ENCODE measurements around the gene FBXW12.
"Not testable (repeated sequence)": the region's sequence is repeated elsewhere in the genome, so short reads cannot be mapped to it uniquely, and the experiment has no call there.

FBXW12 gene, protein sequence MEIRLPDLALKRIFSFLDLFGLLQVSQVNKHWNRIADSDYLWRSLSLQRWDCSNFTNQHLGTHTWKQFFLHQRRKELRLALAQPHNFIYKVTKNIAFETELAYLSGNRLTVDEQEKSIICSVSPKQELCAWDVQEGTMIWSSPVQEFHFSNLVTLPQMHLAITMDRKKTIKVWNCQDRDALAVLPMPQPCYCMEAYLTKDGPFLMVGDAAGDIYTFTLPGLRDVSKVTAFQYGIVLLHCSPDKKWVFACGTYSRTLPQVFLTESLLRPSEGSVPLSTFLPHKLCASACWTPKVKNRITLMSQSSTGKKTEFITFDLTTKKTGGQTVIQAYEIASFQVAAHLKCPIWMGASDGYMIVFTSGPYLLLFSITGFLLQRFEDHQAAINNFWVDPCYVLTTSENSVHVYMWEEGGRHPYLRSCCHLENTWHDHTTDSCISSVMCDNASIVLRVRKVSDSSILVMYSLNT

GRCh38 chr3:48371651-48372376 is at the start of gene FBXW12:
Gene FBXW12 (plus strand): TSS chr3:48372219. CDS start chr3:48372768, 549 bp downstream.
- no peak for DNase-seq (ENCODE audit: low spot score)

- DNase-seq (ENCODE audit: low spot score): not testable (repeated sequence)
These were observed 40.1 kb upstream of the FBXW12 start for GRCh38 chr3:48331706-48332435.

DNA sequence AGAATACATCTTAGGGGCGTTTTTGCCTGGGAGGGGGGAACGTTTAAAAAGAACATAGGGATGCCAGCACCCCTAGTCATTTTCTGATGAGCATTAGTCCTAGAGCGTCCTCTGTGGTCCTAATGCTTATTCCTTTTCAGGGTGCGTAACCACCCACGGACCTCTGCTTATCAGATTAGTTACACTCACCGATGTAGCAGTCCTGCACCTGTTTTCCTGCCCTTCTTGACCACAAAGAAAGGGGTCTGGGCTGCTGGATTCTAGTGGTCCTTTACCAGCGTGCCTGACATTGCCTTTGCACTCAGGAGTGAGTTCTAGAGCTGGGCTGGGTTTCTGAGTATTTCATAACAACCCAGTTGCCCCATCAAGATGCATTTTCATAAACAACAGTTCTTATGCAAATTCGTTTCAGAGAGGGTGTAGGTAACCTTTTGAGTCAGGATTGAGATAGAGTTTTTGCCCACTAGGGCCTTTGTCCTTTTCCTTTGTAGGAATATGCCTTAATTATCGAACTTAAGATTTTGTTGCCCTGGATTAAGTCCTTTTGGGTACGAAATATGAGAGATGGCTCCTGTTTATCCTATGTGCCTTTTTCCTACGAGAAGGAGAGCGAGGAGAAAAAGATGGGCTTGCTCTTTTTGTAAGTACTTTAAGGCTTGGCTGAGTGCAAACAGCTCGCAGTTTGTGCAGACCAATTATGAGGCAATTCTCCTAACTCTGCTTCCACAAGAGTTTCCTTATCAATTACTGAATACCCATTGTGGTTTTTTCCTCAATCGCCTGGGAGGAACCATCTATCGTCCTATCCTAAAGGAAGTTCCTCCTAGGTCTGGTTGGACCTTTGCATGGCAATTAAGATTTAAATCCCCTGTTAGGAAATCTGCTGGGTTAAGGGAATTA is 38.4 kb upstream of the FBXW12 start, which contains the start of gene SPINK8:
Gene SPINK8, minus strand, starts transcription at position 316 of the 900 bp plus-strand sequence. CDS start 5,320 bp downstream, outside the sequence.
- not testable (repeated sequence) for DNase-seq (ENCODE audit: low spot score)

DNA sequence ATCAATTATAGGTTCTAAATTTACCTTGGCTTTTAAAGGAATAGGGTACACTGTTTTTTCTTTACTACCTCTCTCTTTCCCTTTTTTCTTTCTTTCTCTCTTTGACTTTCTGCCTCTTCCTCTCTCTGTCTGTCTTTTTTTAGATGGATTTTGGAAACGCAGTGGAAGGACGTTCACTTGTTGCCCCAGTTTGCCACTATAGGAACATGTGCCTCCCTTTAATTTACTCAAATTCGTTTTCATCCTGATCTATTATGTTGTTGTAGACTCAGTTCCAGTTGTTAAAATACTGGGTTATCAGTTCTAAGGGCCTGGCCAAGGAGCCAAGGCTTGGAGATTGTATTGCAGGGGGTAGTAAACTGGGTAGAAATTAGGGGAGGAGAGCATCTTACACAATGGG is 37.4 kb upstream of the FBXW12 start:
- DNase-seq (ENCODE audit: low spot score): no peak

DNA sequence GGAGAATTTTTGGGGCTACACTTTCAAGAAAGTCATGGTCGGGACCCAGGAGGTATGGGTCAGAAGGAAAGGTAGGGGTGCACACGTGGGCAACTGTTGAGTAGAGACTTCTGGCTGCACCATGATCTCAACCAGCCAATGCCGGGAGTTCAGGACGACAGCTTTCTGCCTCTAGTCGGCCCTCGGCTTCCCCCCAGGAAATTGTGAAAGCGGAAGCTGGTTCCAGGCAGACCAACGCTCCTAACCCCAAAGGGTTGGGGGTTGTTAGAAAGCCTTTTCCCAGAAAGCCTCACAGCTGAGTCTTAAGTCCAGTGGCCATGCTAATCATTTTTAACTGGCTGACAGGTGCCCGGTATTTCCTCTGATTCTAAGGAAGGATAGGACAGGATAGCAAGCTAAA is 36.7 kb upstream of the FBXW12 start:
- not testable (repeated sequence) for DNase-seq (ENCODE audit: low spot score)

GRCh38 chr3:48337536-48337935 is 34.5 kb upstream of the FBXW12 start:
- not testable (repeated sequence) for DNase-seq (ENCODE audit: low spot score)

DNA sequence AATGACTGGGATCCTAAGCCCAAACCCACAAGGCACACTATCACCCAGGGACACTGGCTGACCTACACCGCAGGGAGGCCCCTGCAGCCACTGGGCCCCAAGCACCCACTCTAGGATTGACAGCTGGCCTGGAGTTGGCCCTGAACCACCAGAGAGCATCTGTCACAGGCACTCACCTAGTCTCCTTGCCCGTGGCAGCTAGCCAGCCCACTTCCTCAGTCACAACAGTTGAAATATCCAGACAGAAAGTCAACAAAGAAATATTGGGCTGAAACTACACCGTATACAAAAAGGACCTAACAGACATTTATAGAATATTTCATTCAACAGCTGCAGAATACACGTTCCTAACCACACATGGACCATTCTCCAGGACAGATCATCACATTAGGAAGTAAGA is 33.4 kb upstream of the FBXW12 start:
- DNase-seq (ENCODE audit: low spot score): no peak

GRCh38 chr3:48343432-48343831 is 28.6 kb upstream of the FBXW12 start:
- DNase-seq (ENCODE audit: low spot score): no peak

- no peak for DNase-seq (ENCODE audit: low spot score)
These were observed 27.0 kb upstream of the FBXW12 start for GRCh38 chr3:48344867-48345507.

DNA sequence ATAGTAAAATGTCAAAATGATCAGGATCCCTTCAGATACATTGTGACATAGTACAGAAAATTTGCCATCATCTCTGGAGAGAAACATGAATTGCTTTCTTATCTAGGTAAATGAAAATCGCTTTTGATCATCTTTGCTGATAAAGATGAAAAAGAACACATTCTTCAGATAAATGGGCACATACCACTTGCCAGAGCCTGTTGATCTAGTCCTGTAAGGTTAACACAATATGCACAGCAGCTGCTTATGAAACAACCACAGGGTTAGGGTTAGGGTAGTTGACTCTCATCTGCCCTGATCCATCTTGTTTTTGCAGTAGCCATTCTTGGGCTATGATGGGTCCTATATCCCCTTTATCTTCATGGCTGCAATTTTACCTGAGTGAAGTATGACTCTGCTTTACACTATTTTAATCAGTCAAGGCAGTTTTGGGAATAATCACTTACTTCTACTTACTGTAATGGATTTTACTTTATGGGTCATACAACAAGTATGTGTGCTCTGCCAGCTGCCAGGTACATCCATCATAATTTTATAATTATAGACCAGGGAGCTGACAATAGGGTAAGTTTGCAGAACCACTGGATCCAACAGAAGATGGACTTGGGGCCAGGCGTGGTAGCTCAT is 26.0 kb upstream of the FBXW12 start:
- DNase-seq (ENCODE audit: low spot score): no peak

- no peak for DNase-seq (ENCODE audit: low spot score)
These were observed 24.5 kb upstream of the FBXW12 start for GRCh38 chr3:48347500-48347899.

DNA sequence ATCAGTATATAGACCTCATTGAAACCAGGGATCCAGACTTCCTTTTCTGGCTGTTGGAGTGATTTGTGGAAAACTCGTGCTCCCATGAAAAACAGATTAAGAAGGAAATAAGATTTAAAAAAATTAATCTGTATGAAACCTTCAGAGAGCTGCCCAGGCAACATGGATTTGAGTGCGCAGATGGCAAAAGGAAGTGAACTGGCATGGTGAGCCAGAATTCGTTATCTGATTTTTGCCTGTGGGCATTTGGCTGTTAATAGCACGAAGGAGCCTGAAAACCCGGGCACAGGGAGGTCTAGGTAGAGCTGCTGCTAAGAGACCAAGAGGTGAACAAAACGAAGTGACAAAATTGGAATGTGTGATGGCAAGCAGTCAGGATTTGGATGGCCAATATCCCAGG is 19.5 kb upstream of the FBXW12 start:
- no peak for DNase-seq (ENCODE audit: low spot score)

DNA sequence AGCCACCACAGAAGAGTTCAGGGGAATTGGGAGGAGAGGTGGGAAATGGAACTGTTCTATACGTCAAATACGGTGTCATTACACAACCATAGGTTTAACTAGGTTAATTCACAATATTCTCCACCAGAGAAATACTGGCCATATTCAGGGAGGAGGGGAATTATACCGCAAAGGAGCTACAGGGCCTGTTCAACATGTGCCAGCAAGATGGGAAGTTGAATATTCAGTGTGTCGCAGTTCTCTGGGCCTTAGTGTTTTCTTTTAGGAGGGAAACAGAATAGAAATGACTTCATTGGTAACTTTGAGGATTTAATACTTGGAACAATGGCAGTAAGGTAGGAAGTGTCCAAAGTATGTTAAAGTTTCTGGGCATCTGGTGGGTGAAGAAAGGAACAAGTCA is 18.0 kb upstream of the FBXW12 start:
- DNase-seq (ENCODE audit: low spot score): no peak

GRCh38 chr3:48356419-48356818 is 15.6 kb upstream of the FBXW12 start:
- no peak for DNase-seq (ENCODE audit: low spot score)

DNA sequence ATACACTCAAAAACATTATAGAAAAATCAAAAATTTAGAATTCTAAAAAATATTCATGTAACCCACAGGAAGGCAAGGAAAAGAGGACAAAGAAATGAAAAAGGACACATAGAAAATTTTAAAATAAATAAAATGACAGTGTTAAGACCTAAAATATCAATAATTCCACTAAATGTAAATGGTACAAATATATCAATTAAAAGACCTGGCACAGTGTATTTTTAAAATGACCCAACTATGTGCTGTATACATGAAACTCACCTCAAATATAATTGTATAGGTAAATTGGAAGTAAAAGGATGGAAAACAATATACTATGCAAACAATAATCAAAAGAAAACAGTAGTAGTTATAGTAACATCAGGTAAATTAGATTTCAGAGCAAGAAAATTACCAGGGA is 10.1 kb upstream of the FBXW12 start:
- DNase-seq (ENCODE audit: low spot score): no peak

- DNase-seq (ENCODE audit: low spot score): no peak
These were observed 7.2 kb upstream of the FBXW12 start for GRCh38 chr3:48364840-48365239.

GRCh38 chr3:48367201-48367600 is 4.8 kb upstream of the FBXW12 start:
- peak; percentile 14 for DNase-seq (ENCODE audit: low spot score)

DNA sequence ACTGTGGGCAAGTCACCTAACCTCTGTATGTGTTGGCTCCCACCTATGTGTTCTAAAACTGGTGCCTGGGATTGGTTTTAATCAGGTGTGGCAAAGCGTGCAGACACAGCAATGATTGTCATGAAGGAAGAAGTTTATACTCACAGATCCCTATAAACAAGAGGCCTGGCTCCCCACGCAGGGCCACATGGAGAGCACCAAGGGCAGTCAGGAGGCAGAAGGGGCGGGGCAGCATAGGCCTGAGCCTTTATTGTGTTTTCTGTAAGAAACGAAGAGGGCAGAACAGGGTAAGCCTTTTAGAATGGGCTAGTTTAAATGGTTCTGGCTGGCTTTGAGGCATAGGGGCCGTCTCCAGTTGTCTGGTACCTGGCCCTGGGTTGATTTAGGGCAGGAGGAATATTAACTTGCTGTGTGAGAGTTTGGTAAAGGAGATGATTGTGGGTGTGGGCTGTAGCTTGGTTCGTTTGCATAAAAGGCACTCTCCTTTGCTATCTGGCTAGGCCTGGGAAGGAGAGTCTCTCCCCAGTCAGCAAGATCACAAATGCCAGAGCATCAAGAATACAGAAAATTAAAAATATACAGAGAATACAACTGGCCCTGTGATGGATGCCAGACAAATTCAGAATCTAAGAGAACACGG is 2.2 kb upstream of the FBXW12 start:
- peak; percentile 17 for DNase-seq (ENCODE audit: low spot score)

DNA sequence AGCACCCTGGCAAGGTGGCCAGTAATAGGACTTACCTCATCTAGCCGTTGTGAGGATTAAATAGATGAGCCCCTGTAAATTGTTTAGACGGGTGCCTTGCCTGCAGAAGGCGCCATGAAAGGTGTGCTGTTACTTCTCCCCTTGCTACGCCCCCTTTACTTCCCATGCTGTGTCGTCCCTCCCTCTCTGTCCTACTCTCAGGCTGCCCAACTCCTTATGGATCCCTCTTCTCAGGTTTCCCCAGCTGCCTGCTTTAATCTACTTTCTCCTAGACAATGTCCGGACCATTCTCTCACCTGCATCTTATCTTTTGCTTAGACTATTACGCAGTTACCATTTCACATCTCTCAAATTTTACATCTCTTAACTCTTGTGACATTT is 1.7 kb upstream of the FBXW12 start:
- DNase-seq (ENCODE audit: low spot score): no peak

DNA sequence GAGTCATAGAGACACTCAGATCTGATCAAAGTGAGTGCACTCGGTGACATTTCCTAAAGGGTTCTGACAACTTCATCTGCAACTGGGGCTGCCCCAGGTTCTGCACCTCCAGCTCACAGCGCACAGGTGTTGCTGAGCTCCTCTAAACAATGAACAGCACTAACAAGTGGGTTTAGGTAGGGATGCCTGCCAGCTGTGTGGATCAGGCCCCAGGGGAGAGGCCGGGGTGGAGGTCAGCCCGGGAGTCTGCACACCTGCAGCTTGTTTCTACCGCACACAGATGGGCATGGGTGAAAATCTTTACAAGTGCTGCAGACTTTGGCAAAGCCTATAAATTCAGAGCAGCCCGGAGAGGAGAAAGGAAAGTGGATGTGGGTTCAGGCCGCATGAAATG is 355 bp downstream of the FBXW12 start:
- no peak for DNase-seq (ENCODE audit: low spot score)
